HuH-7.5 (cell line): ENCODE measurements around the gene SMURF1.
"Not testable (repeated sequence)": the region's sequence is repeated elsewhere in the genome, so short reads cannot be mapped to it uniquely, and the experiment has no call there.

Source experiments
- DNase-seq: peaks from one replicate; pipeline ENCODE4 v3.0.0; 2011; ENCODE audit warnings: low spot score

Gene SMURF1

DNA sequence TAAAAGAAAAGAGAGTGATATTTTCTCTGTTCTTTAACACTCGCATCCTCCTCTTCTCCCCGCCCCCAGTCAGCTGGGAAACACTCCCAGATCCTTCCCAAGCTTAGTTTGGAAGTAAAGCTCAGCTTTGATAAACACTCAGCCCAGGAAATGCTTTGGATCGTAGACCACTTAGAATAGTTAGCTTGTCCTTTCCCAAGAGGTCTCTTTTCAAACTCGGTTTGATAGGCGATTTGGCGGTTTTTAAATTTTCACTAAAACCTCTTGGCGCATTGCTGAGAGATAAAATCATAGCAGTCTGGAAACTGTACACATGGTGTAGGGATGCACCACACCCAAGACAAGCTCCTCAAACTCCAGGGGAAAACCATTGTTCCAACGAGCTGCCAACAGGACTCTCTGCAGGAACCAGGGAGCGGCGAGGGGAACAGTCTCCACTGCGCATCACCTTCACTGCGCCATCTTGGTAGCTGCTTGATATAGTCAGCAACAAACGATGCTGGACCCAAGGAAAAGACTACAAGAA, 22.3 kb downstream of the SMURF1 start:
- no peak for DNase-seq

DNA sequence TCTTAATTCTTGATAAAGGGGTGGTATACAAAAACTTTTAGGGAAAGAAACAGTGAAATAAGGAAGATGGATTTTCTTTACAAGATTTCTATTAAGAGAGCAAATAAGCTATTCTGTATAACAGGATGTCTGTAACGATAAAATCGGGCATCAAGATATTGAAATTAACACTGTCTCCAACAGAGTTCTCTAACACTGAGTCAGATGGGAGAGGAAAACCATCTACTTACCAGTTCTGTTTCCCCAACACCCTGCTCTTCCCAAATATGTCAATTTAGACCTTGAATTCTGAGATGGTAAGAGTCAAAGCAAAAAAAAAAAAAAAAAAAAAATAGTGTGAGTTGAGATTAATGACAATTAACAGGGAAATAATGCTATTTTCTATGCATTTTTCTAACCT, 23.0 kb downstream of the SMURF1 start:
- DNase-seq, result no peak

DNA sequence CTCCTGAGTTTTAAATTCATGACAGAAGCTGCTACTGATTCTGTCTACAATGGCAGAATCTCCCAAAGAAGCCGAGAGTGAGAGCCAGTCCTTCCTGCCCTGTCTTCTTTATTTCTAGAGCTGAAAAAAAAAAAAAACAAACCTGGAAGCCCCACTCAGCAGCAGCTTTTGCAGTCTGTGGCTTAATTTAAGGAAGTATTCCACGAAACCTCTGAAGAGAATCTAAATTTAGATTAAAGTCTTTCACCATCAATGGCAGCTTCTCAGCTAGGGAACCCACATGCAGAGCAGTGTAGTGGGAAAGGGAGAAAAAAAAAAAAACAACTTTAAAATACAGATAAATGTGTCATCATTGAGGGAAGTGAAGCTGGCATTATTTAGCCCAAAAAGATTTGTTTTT, 23.4 kb downstream of the SMURF1 start:
- DNase-seq, result no peak

DNA sequence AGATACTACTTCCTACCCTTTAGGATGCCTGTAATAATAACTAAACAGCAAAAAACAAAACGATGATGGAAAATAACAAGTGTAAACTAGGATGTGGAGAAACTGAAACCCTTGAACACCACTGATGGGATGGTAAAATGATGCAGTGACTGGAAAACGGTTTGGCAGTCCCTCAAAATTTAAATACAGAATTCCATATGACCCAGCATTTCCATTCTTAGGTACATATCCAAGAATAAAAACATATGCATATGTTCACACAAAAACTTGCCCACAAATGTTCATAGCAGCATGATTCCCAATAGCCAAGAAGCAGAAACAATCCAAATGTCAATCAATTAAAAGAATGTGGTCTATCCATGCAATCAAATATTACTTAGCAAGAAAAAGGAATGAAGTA, 25.8 kb downstream of the SMURF1 start:
- DNase-seq, result no peak

DNA sequence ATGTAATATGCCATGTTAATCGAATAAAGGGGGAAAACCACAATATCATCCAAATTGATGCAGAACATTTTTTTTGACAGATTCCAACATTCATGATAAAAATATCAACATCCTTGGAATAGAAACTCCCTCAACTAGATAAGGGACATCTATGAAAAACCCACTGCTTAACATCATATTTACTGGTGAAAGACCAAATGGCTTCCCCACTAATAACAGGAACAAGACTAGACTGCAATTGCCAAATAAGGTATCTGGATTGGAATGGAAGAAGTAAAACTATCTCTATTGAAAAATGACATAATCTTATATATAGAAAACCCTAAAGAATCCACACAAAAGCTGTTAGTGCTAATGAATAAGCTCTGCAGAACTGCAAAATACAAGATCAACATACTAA, 27.8 kb downstream of the SMURF1 start:
- no peak for DNase-seq

DNA sequence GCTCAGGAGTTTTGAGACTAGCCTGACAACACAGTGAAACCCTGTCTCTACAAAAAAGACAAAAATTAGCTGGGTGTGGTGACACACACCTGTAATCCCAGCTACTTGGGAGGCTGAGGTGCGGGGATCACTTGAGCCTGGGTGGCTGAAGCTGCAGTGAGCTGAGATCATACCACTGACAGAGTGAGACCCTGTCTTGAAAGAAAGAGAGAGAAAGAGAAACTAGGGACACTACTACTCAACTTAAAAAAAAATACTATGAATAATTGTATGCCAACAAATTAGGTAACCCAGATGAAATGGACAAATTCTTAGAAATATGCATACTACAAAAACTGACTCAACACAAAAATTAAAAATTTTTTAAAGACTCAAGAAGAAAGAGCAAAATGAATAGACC, 28.5 kb downstream of the SMURF1 start:
- no peak for DNase-seq

DNA sequence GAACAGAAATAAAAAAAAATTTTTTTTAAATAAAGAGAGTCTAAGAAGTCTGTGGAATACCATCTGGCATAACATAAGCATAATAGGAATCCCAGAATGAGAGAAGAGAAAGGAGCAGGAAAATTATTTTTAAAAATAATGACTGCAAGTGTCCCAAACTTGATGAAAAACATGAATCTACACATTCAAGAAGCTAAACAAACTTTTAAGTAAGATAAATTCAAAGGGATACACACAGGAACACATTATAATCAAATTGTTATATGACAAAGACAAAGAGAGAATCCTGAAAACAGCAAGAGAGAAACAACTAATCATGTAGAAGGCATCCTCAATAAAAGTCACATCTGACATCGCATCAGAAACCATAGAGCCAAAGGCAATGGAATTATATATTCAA, 30.9 kb downstream of the SMURF1 start:
- no peak for DNase-seq

DNA sequence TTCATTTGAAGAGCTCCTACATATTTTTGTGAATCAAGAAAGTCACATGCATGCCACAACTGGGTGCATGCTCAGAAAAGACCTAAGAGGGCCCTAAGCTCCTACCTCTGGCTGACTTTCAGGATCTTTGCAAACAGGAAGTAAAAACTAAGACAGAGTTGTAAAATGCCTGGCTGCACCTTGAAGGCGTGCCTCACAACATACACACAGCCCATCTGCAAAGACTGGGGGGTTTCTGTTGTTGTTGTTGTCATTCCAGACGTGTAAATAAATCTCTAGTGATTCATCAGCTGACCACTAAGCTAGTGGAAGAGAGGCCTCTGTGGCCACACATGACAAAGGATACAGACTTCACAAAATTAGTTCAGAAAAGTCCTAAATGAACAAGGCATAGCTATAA, 31.8 kb downstream of the SMURF1 start:
- DNase-seq, result no peak

DNA sequence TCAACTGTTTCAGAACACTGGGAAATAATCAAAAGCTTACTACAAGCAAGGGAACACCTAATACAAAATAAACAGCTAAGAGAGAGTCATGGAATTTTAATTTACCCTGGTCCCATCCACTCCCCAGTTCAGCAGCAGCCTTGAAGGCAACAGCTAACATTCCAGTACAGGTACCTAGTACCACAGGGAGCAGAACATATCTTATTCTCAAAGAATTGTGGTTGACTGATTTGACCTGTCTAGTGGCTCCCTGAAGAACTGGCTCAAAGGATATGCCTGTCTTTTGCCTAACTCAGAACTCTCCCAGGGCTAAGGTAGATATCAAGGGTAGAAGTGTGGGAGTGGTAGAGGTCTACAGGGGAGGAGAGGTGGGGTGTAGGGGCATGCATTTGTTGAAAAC, 32.3 kb downstream of the SMURF1 start:
- no peak for DNase-seq

DNA sequence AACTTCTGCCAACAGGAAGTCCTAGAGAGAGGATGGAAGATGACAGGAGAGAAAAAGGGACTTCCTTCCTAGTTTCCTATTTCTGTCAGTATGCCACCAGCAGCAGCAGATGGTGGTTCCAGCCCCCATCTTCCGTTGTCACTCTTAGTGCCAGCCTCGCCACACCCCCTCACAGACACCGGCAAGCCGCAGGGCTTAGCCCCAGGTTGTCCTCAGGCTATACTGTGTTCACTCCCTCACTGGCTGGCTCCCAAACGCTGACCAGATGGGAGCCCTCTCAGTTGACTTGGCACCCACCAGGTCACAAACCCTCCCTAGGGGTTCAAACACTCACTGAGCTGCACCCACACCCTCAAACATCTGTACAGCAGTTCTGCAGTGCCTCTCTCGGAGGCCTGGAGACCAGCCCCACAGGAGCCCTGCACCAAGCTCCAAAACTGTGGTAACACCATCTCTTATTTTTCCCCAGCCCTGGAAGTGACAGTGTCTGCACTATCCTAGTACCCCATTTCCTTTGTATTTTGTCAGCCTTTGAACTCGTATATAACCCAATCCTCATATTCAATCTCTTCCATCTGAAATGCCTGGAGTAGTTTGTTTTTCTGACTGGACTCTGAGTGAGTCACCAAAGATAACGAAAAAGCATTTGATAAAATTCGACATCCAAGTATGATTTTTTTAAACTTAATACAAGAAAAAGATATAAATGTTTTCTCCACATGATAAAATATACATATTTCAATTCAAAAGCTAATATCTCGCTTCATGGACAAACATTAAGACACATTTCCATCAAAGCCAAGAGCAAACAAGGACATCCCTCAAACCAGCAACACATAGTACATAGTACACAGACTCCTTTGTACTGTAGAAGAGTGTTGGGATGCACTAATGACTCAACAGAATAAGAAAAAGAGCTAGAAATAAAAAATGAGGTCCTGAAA, 34.5 kb downstream of the SMURF1 start:
- DNase-seq, result no peak

DNA sequence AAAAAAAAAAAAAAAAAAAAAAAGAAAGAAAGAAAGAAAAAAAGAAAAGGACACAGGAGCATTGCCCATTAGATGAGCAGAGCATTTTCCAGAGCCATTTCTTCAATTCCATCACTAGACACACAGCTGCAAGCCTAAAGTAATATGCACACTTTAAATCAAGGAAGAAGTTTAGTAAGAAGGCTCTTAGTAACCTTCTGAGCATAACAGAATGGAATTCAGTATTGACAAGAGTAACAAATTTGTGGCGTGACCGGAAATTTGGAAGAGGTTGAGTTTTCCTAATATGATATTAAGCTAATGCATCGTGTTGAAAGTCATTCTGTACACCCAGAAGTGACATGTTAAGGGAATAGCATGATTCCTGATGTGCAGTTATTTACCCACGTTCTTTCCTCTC, 35.3 kb downstream of the SMURF1 start:
- no peak for DNase-seq

DNA sequence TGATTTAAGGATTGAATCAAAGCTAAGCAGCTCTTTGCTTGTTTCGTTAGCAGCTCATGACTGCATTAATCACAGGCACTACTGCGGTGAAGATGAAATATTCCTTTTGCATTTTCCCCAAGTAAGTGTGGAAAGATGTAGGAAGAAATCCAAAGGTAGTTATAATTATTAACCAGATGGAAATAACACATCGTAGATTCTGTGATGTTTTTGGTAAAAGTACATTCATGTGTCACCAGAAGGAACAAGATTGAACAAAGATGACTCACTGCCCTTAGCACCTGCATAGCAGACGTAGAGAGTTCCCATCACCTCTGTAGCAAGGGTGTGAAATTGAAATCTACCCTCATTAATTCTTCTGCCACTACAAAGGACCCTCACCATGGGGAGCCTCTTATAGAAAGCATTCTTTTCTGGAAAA, 37.1 kb downstream of the SMURF1 start:
- no peak for DNase-seq

DNA sequence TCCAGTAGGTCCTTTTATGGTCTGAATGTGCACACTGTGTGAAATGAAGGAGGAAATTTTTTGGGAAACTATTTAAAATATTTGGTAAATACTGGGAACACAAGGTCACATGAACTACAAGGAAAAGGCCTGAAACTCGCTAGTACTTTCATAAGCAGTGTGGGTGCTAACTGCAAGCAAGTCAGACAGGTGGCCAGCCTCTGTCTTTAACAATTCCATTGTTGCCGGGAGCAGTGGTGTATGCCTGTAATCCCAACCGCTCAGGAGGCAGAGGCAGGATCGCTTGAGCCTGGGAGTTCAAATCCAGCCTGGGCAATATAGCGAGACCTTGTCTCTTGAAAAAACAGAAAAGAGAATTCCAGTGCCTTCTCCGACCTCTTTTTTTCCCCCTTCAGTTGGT, 37.5 kb downstream of the SMURF1 start:
- no peak for DNase-seq

DNA sequence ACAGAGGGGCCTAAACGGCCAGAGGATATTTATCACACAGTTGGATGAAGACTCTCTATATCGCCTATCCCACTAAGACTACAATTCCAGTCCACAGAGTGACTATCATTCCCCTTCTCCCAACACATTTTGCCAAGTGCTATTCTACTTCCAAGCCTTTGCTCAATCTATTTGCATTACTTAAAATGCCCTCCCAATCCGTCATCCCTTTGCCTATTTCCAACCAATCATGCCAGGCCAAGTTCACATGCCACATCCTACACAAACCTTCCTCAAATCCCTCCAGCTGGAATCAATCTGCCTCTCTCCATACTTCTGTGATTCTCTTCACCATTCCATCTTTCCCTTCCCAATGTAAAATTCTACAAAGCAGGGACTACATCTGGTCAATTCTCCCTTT, 38.2 kb downstream of the SMURF1 start:
- no peak for DNase-seq

DNA sequence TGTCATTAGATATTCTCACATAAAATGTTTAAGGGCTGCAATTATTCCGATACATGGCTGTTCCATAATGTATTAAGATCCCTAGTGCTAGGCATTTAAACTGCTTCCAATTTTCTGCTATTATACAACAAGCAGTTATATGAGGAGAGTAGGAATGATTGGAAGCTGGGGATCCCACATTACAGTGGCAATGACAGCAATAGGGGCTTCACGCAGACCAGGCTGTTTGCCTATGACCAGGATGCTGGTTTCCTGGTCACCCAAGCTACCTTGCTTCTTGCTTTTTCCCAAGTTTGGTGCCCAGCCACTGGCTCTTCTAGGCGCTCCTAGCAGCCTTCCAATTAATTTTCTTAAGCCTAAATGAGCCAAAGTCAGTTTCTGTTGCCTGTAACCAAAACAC, 39.3 kb downstream of the SMURF1 start:
- DNase-seq, result no peak

DNA sequence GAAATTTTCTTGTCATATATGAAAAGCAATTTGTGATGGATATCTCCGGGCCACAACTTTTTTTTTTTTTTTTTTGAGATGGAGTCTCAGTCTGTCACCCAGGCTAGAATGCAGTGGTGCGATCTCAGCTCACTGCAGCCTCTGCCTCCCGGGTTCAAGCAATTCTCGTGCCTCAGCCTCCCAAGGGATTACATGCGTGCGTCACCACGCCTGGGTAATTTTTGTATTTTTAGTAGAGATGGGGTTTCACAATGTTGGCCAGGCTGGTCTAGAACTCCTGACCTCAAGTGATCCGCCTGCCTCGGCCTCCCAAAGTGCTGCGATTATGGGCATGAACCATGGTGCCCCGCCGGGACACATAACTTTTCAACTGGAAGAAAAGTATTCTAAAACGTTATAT, 40.1 kb downstream of the SMURF1 start:
- DNase-seq, result not testable (repeated sequence)

DNA sequence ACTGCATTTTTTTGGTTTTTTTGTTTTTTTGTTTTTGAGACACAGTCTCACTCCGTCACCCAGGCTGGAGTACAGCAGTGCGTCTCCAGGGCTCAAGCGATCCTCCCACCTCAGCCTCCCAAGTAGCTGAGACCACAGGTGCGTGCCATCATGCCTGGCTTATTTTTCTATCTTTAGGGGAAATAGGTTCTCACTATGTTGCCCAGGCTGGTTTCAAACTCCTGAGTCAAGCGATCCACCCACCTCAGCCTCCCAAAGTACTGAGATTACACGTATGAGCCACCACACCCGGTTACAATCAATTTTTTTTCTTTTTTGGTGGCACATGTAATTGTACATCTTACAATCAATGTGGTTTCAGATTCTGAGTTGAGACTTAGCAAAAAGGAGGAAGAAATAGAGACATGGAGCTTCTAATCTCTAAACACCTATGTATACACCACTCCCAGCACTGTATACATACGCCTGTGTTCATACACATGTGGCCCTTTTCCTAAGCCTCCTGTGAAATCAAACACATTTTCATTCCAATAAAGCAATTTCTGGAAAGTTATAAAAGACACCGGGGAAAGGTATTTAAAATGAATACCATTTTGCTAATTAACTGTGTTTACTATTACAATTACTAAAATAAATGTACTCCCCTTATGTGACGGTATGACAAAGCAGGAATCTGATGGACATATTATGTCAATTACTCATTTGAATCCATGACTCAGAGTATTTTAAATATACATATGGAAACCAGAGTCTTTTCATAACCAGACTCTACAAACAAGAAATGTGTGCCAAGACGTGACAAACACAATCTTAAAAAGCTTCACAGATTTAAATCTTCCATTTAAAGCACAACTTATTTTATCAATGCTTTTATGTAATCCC, 40.9 kb downstream of the SMURF1 start:
- no peak for DNase-seq

DNA sequence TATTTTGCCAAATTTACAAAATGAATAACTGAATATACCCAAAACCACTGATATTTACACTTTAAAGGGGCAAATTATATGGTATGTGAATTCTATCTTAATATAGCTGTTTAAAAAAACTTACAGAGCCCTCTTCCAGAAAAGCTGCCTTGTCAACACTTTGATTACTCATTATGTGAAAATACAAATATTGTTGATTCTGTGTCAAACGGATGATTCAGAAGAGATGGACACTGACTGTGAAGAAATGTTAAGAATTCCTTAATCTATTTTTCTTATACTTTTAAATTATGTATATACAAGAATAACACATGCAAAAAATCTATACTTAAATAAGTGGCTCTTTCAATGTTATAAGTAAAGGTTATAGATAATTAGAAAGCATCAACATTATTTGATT, 41.5 kb downstream of the SMURF1 start:
- no peak for DNase-seq

DNA sequence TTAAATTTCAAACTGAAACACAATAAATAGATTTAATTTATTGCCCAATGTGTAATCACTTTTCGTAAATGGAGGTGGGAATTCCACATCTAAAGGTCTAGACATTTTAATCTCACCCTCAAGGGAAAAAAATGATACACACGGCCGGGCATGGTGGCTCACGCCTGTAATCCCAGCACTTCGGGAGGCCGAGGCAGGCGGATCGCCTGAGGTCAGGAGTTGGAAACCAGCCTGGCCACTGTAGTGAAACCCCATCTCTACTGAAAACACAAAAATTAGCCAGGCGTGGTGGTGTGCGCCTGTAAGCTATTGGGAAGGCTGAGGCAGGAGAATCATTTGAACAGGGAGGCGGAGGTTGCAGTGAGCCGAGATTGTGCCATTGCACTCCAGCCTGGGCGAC, 42.4 kb downstream of the SMURF1 start:
- DNase-seq, result not testable (repeated sequence)

DNA sequence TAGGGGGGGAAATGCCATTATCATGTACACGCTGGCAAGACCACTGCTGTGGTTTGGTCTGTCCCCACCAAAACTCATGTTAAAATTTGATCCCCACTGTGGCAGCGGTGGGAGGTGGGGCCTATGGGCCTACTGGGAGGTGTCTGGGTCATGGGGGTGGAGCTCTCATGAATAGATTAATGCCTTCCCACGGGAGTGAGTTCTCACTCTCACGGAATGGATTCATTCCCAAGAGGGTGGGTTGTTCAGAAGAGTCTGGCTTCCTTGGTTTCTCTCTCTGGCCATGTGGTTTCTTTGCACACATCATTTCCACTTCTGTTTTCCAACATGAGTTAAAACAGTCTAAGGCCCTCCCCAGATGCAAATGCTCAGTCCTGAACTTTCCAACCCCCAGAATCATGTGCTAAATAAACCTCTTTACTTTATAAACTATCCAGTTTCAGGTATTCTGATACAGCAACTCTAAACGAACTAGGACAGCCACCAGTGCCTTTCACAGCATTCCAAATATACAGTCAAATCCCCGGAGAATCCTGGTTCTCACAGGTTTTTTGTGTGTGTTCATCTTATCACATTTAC, 44.3 kb downstream of the SMURF1 start:
- no peak for DNase-seq

DNA sequence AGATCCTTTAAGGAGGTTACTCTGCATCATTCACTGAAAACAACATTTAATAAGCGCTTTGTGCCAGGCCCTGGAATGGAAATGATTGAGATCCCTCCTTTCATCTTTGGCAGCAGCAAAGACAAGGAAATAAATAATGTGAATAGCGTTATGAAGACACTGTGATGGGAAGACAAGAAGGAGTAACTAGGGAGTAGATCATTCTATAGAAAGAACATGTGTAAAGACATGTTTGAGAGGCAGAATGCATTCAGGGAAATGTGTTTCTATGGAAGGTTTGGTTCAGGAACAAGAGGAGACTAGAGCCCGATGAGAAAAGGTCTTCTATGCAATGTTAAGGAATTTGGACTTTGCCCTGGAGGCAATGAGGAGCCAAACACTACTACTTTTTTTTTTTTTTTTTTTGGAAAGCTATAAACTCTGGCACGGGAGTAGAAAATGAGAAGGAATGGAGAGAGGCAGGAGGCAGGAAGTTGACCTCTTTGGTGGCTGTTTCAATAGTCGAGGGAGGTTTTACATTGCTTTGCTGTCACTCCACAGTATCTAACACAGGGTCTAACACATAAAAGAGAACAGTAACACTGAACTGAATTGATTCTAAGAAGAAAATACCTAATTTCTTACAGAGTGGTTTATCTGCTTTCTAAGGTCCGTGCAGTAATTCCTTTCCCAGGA, 44.9 kb downstream of the SMURF1 start:
- DNase-seq, result peak; percentile 54

DNA sequence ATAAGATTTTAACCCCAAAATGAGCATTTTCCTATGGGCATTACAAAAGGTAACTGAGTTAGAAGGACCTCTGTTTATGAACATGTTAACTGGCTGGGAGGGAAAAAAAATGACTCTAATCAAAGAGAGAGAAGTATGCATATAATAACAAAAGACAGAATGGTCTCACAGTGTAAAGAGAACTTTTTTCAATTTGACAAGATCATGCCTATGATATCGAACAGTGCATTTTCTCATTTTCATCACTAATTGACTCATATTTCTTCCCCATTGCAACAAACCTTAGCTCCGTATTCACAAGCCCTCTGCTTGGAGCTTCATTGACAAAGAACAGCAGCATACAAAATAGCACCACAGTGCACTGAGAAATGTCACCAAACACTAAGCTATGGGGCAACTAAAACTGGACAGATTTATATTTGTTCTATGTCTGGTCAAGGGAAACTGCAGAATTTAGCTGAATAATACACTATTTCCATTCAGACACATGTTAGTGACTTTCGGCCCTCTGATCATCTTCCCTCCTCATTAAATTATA, 45.6 kb downstream of the SMURF1 start:
- DNase-seq, result no peak
